Psoas muscle (tissue), 8 donors: ENCODE results near the gene IFNGR1. TPM values are rescaled to one million over a fixed set of nuclear protein-coding genes. Genes with fewer than 3 reads are reported as not detected.

Experiments
- ATAC-seq, 4 donors: fragments of 200-7000 bp; cut with Tn5 transposase; one replicate each; pipeline ENCODE4 v1.9.1; 2020; ENCODE audit warnings: moderate library complexity in 3 of 4, mild to moderate bottlenecking in 2 of 4
- DNase-seq, 2 donors: peaks; one replicate each; pipeline ENCODE4 v3.0.0-alpha.2; 2020
- H3K27ac ChIP-seq: fragments of 200-600 bp; one replicate; pipeline ENCODE4 v1.8.0; 2022
- H3K27me3 ChIP-seq, 3 donors: fragments of 200-600 bp in 1 of 3; one replicate each; pipeline versions ENCODE4 v1.6.1 to v1.8.0; 2013 to 2022; ENCODE audit warnings: low read length in 2 of 3, mild to moderate bottlenecking in 2 of 3, moderate library complexity in 1 of 3; ENCODE audit not compliant: insufficient read depth in 3 of 3
- H3K36me3 ChIP-seq, 2 donors: fragments of 200-600 bp in 1 of 2; one replicate each; pipeline versions ENCODE4 v1.6.1 to v1.8.0; 2013 to 2022; ENCODE audit warnings: low read depth in 1 of 2, mild to moderate bottlenecking in 1 of 2, moderate library complexity in 1 of 2; ENCODE audit not compliant: insufficient read depth in 1 of 2
- H3K4me1 ChIP-seq: fragments of 200-600 bp; one replicate; pipeline ENCODE4 v1.8.0; 2022
- H3K4me3 ChIP-seq: fragments of 200-600 bp; one replicate; pipeline ENCODE4 v1.8.0; 2022; ENCODE audit warnings: mild to moderate bottlenecking
- H3K9me3 ChIP-seq: fragments of 200-600 bp; one replicate; pipeline ENCODE4 v1.8.0; 2022
- CTCF ChIP-seq: fragments of 200-600 bp; IDR thresholded peaks from one replicate; pipeline ENCODE4 v1.8.0; 2022; ENCODE audit warnings: antibody characterized with exemption
- WGBS, 3 donors: extraction: QIAGEN DNeasy Blood & Tissue Kit; methylation state at CpG; one replicate each; pipeline versions ENCODE4 v1.1.6 to v1.1.7; 2013; 5-methylcytosine and 5-hydroxymethylcytosine counted together
- intact Hi-C, 2 donors: fragments of 100-400 bp; cut with DNase I; formaldehyde crosslinking; loops; one replicate each; pipeline versions ENCODE4 v1.11.0 to v1.14.2; 2022
- polyA plus RNA-seq, 3 donors: library from polyadenylated mRNA; stranded (reverse); fragments of 200-250 nt; gene quantifications; one replicate each; pipeline ENCODE4 v1.2.3, GENCODE V29; 2013
- total RNA-seq, 4 donors: library from RNA; stranded (reverse); fragmentation: NEBNext Ultra II Directional in 2 of 4; extraction: Animal tissue kit (Norgen Biotek cat#: 25700) in 2 of 4; gene quantifications; one replicate each; pipeline versions ENCODE4 v1.2.1 to v1.2.4, GENCODE V29; 2021 to 2023
- donor health status: healthy with polysubstance abuse.
- donor health status: DM: no; HTN: no; CAD: no; lungs with moderate emphysema.
- donor health status: Bipolar disorder and iron deficiency.
- donor health status: healthy.
- donor health status: DM: yes; HTN: yes; CAD: no.
- donor health status: DM: no; HTN: no; CAD: no.
- donor health status: DM: no; HTN: no; CAD: no.
- donor health status: DM: yes; HTN: yes; CAD: no.

Gene IFNGR1
- total and polyA plus RNA-seq, 7 donors = 36.9 to 122 (median 50.7) TPM

GRCh38 chr6:137229075-137229759 is 10.0 kb upstream of the IFNGR1 start:
- no peak for DNase-seq
- no peak overlapping the region for H3K27ac ChIP-seq

GRCh38 chr6:137227871-137228302 is 8.7 kb upstream of the IFNGR1 start:
- 49 to 60% (median 58%) methylated on average over 4 of the region's 4 CpGs for WGBS, 3 donors
- H3K4me3 ChIP-seq = no peak overlapping the region

More at GRCh38 chr6:137229075-137229759, 10.0 kb upstream of the IFNGR1 start:
- peaks cover 8% of the 10 kb centered on the region for H3K4me1 ChIP-seq
- H3K27me3 ChIP-seq = no peaks in the 10 kb centered on the region
- intact Hi-C loops = no loop called here
- no peaks in the 10 kb centered on the region for H3K36me3 ChIP-seq
- no peak overlapping the region for H3K4me3 ChIP-seq
- 52 to 67% (median 55%) methylated on average over 3 of the region's 3 CpGs for WGBS, 3 donors
- no peaks in the 10 kb centered on the region for H3K9me3 ChIP-seq
- ATAC-seq = no peak
- no peak for TF ChIP-seq CTCF

GRCh38 chr6:137226697-137227096 is 7.5 kb upstream of the IFNGR1 start:
- ATAC-seq (no peak), DNase-seq (no peak)
- Histone ChIP-seq H3K4me3 (no peak overlapping the region), H3K36me3 (no peaks in the 10 kb centered on the region), H3K27me3 (no peaks in the 10 kb centered on the region), H3K4me1 (no peaks in the 10 kb centered on the region), H3K9me3 (no peaks in the 10 kb centered on the region), H3K27ac (no peak overlapping the region)
- intact Hi-C loops = no loop called here
- 91 to 94% (median 94%) methylated on average over 4 of the region's 4 CpGs for WGBS, 3 donors
- no peak for TF ChIP-seq CTCF

More at GRCh38 chr6:137227871-137228302, 8.7 kb upstream of the IFNGR1 start:
- H3K36me3 ChIP-seq = no peaks in the 10 kb centered on the region
- H3K27ac ChIP-seq = no peak overlapping the region
- no peak for TF ChIP-seq CTCF
- H3K4me1 ChIP-seq = no peaks in the 10 kb centered on the region
- intact Hi-C loops = no loop called here
- DNase-seq (no peak), ATAC-seq (no peak)
- no peaks in the 10 kb centered on the region for H3K27me3 ChIP-seq
- H3K9me3 ChIP-seq = no peaks in the 10 kb centered on the region

GRCh38 chr6:137224799-137225198 is 5.6 kb upstream of the IFNGR1 start:
- DNase-seq = no peak
- Histone ChIP-seq H3K4me3 (no peak overlapping the region), H3K4me1 (peaks cover 6% of the 10 kb centered on the region), H3K36me3 (no peaks in the 10 kb centered on the region), H3K27ac (no peak overlapping the region), H3K27me3 (no peaks in the 10 kb centered on the region), H3K9me3 (no peaks in the 10 kb centered on the region)
- intact Hi-C loops = no loop called here
- ATAC-seq = peak in 1 of 4 donors; percentile 33
- 74 to 91% (median 89%) methylated on average over 2 of the region's 2 CpGs for WGBS, 3 donors
- TF ChIP-seq CTCF = no peak
